ENCODE measurements around the gene SPSB1. TPM values are rescaled to one million over a fixed set of nuclear protein-coding genes. Genes with fewer than 3 reads are reported as not detected.

Gene SPSB1
- total and polyA plus RNA-seq, 10 of the 15 experiments (the other 5 are each of a cell fraction or from before 2014, with no cell fraction given) = 0.02 to 2.0 (median 0.90) TPM; not detected in 1

GRCh38 chr1:9376886-9377333 lies 84.2 kb downstream of the SPSB1 start (continued):
- TF ChIP-seq RAD51 (IDR thresholded peaks at IDR 0.05) (no peak), RBBP5 (conservative IDR thresholded peaks at IDR 0.05) (no peak), RB1 (IDR thresholded peaks at IDR 0.05; ENCODE audit: borderline replicate concordance) (no peak), STAT3 (IDR thresholded peaks at IDR 0.05; ENCODE audit: low read depth, low read length) (no peak), SREBF1 (IDR thresholded peaks at IDR 0.05; ENCODE audit: low read length) (no peak), HSF1 (IDR thresholded peaks at IDR 0.05; ENCODE audit: low read depth, low read length) (no peak), SPI1 (IDR thresholded peaks at IDR 0.05; ENCODE audit: borderline replicate concordance, insufficient read depth, low read depth, low read length) (no peak)

- Histone ChIP-seq H3K9ac (ENCODE audit: control insufficient read depth, insufficient read depth, low read length) (no peak overlapping the region), H3K27me3 (replicated peaks in 1 of 2; ENCODE audit: control insufficient read depth in 2 of 2, insufficient read depth in 2 of 2, low read length in 1 of 2) (no peaks in the 10 kb centered on the region; a peak in 1 of 4 replicates), H3K79me2 (ENCODE audit: control insufficient read depth, insufficient read depth, low read length) (no peaks in the 10 kb centered on the region), H3K36me3 (ENCODE audit: control insufficient read depth in 2 of 2, insufficient read depth in 2 of 2, low read length in 1 of 2) (no peaks in the 10 kb centered on the region), H2AFZ (ENCODE audit: control insufficient read depth, low read depth, low read length) (no peak overlapping the region), H3K4me3 (no peak overlapping the region), H4K20me1 (ENCODE audit: control insufficient read depth, insufficient read depth) (no peaks in the 10 kb centered on the region), H3K4me1 (ENCODE audit: control insufficient read depth, insufficient read depth, low read length) (no peaks in the 10 kb centered on the region), H3K27ac (ENCODE audit: control insufficient read depth, insufficient read depth) (no peak overlapping the region), H3K9me3 (replicated peaks; ENCODE audit: control insufficient read depth, insufficient read depth, low read length) (no peaks in the 10 kb centered on the region), H3K4me2 (ENCODE audit: control insufficient read depth, insufficient read depth) (no peak overlapping the region)
- ChIA-PET RAD21 (ENCODE audit: unreplicated experiment) (no interaction called here), CTCF (no interaction called here), SMC1A (ENCODE audit: uncharacterized antibody, unreplicated experiment) (no interaction called here), POLR2A (no interaction called here)
- in situ Hi-C loops (cut with MboI) (no loop called here), intact Hi-C loops (cut with micrococcal nuclease; ENCODE audit: unreplicated experiment) (no loop called here)
- 78% methylated on average over 4 of the region's 4 CpGs for WGBS (ENCODE audit: insufficient coverage, insufficient replicate concordance, low lambda C conversion rate, missing lambda C conversion rate)
- DNase-seq (ENCODE audit: low read depth, low spot score) (no peak), FAIRE-seq (peak; percentile 13), ATAC-seq (no peak)
- no TSS peak for BruUV-seq (replicated peaks)
- TF ChIP-seq RBBP5 (conservative IDR thresholded peaks at IDR 0.05) = no peak
- TF ChIP-seq SREBF1 (IDR thresholded peaks at IDR 0.05; ENCODE audit: low read length) = no peak
- no peak for TF ChIP-seq NKRF (conservative IDR thresholded peaks at IDR 0.05)
- TF ChIP-seq ZNF592 (IDR thresholded peaks at IDR 0.05) = no peak
- TF ChIP-seq ZSCAN29 (IDR thresholded peaks at IDR 0.05) = no peak
Observed at GRCh38 chr1:9378801-9379200, 86.1 kb downstream of the SPSB1 start.

Data from GM12878 (cell line).